ENCODE data around the gene CUL4A.

CUL4A gene

GRCh38 chr13:113207890-113208420 is 1.5 kb upstream of the CUL4A start:
- H3K27ac ChIP-seq (ENCODE audit: insufficient read depth, low read length, poor library complexity, severe bottlenecking) = peak overlapping the region; percentile 93
- H3K4me3 ChIP-seq (ENCODE audit: insufficient read depth, low read depth, low read length, poor library complexity, severe bottlenecking) = peak overlapping the region; percentile 91
- peaks cover 26% of the 10 kb centered on the region for H3K4me1 ChIP-seq (ENCODE audit: control insufficient read depth, insufficient read depth, low read length, poor library complexity, severe bottlenecking)
- H3K9me3 ChIP-seq (ENCODE audit: control insufficient read depth, low read length) = no peaks in the 10 kb centered on the region
- no peak for DNase-seq
- peaks cover 4% of the 10 kb centered on the region for H3K36me3 ChIP-seq (ENCODE audit: control insufficient read depth, insufficient read depth, low read length)
- no peaks in the 10 kb centered on the region for H3K27me3 ChIP-seq (replicated peaks; ENCODE audit: control insufficient read depth, insufficient read depth, low read length, poor library complexity, severe bottlenecking)

DNA sequence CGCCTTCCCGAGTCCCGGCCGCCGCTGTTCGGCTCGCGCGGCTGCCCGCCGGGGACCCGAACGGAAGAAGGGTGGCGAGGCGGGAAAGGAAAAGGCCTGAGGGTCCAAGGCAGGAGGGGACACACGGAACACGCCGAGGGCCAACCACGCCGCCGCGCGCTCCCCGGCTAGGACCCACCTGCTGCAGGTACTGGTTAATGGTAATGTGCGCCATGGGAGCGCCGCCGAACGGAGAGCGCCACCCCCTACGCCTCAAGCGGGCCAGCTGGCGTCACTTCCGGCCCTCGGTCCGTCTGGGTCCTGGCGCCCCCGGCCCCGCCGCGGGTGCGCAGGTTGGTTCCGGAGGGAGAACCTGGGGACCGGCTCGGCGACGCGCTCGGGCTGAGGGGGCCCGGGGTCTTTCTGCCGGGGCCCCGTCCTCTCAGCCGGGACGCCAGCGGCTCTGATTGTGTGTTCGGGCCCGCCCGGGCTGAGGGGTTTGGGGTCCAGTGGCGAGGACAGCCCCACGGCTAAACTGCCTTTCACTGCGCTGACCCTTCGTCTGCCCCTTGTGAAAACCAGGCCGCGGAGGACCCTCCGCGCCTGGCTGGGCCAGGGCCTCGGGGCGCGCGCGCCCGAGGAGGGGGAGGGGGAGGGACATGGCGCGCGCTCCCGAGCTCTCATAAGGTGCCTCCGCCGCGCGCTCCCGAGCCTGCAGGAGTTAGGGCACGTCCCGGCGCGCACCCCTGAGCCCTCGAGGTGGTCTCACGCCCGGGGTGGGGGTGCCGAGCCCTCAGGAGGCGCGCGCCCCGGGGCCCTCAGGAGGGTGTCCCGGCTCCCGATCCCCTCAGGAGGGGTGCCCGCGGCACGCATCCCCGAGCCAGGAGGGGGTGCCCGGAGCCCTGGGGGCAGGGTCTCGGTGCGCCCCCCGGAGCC is 735 bp upstream of the CUL4A start, which contains the start of gene PCID2:
Gene PCID2 (minus strand): TSS at position 249 of the 915 bp plus-strand sequence. CDS start 35 bp downstream, at position 214.
- no peaks in the 10 kb centered on the region for H3K9me3 ChIP-seq (ENCODE audit: control insufficient read depth, low read length)
- peaks cover 4% of the 10 kb centered on the region for H3K36me3 ChIP-seq (ENCODE audit: control insufficient read depth, insufficient read depth, low read length)
- H3K27ac ChIP-seq (ENCODE audit: insufficient read depth, low read length, poor library complexity, severe bottlenecking) = peak within 1 kb of the TSS; percentile 93
- peak within 1 kb of the TSS; percentile 91 for H3K4me3 ChIP-seq (ENCODE audit: insufficient read depth, low read depth, low read length, poor library complexity, severe bottlenecking)
- H3K4me1 ChIP-seq (ENCODE audit: control insufficient read depth, insufficient read depth, low read length, poor library complexity, severe bottlenecking) = peaks cover 23% of the 10 kb centered on the region
- H3K27me3 ChIP-seq (replicated peaks; ENCODE audit: control insufficient read depth, insufficient read depth, low read length, poor library complexity, severe bottlenecking) = no peaks in the 10 kb centered on the region
- DNase-seq = peak; percentile 81 to 84 (median 83)

DNA sequence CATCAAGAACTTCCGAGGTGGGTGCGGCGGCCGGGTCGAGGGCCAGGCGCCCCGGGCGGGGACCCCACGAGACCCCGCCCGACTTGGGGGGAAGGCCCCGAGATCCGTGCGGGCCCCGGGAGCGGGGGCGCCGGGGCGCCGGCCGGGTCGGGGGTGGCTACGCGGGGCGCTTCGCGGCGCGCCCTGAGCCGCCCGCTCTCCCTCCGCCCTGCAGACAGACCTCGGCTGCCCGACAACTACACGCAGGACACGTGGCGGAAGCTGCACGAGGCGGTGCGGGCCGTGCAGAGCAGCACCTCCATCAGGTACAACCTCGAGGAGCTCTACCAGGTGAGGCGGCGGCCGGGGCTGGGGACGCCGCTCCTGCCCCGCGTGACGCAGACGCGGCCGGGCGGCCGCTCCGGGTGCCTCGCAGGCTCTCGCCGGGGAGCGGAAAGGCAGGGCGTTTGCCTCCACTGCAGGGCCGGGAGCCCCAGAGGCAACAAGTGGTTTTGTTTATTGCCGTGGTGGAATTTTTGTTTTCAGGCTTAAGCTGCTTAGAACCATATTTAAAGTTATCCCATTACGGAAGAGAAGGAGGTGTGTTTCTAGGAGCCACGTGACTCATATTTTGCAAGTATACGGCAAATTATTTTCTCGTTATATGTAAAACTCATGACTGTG is 477 bp downstream of the CUL4A start:
- Histone ChIP-seq H3K27me3 (replicated peaks; ENCODE audit: control insufficient read depth, insufficient read depth, low read length, poor library complexity, severe bottlenecking) (no peaks in the 10 kb centered on the region), H3K4me3 (ENCODE audit: insufficient read depth, low read depth, low read length, poor library complexity, severe bottlenecking) (peak overlapping the region; percentile 52), H3K36me3 (ENCODE audit: control insufficient read depth, insufficient read depth, low read length) (peaks cover 7% of the 10 kb centered on the region), H3K9me3 (ENCODE audit: control insufficient read depth, low read length) (no peaks in the 10 kb centered on the region), H3K4me1 (ENCODE audit: control insufficient read depth, insufficient read depth, low read length, poor library complexity, severe bottlenecking) (peaks cover 25% of the 10 kb centered on the region), H3K27ac (ENCODE audit: insufficient read depth, low read length, poor library complexity, severe bottlenecking) (peak overlapping the region; percentile 93)
- DNase-seq = peak; percentile 73 to 78 (median 78)

DNA sequence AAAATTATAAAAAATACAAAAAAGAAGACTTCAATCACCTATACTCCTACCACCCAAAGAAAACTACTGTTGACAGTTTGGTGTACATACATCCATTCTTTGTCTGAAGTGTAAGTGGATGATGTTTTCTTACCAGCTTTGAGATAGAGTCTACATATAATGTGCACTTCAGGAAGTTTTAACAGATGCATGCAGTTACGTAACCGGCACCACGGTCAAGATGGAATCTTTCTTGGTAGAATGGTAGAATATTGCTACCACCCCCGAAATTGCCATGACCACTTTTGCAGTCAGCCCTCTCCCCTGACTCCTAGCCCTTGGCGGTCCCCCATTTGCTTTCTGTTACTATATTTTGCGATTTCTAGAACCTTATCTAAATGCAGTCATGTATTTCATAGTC is 1.4 kb downstream of the CUL4A start:
- no peak for DNase-seq
- H3K36me3 ChIP-seq (ENCODE audit: control insufficient read depth, insufficient read depth, low read length) = peaks cover 3% of the 10 kb centered on the region
- H3K9me3 ChIP-seq (ENCODE audit: control insufficient read depth, low read length) = no peaks in the 10 kb centered on the region
- H3K4me3 ChIP-seq (ENCODE audit: insufficient read depth, low read depth, low read length, poor library complexity, severe bottlenecking) = no peak overlapping the region
- no peaks in the 10 kb centered on the region for H3K27me3 ChIP-seq (replicated peaks; ENCODE audit: control insufficient read depth, insufficient read depth, low read length, poor library complexity, severe bottlenecking)
- H3K4me1 ChIP-seq (ENCODE audit: control insufficient read depth, insufficient read depth, low read length, poor library complexity, severe bottlenecking) = peaks cover 29% of the 10 kb centered on the region
- no peak overlapping the region for H3K27ac ChIP-seq (ENCODE audit: insufficient read depth, low read length, poor library complexity, severe bottlenecking)

GRCh38 chr13:113211774-113212173 is 2.4 kb downstream of the CUL4A start:
- DNase-seq = no peak
- no peaks in the 10 kb centered on the region for H3K9me3 ChIP-seq (ENCODE audit: control insufficient read depth, low read length)
- H3K36me3 ChIP-seq (ENCODE audit: control insufficient read depth, insufficient read depth, low read length) = peaks cover 3% of the 10 kb centered on the region
- peaks cover 29% of the 10 kb centered on the region for H3K4me1 ChIP-seq (ENCODE audit: control insufficient read depth, insufficient read depth, low read length, poor library complexity, severe bottlenecking)
- H3K27ac ChIP-seq (ENCODE audit: insufficient read depth, low read length, poor library complexity, severe bottlenecking) = no peak overlapping the region
- H3K27me3 ChIP-seq (replicated peaks; ENCODE audit: control insufficient read depth, insufficient read depth, low read length, poor library complexity, severe bottlenecking) = no peaks in the 10 kb centered on the region
- no peak overlapping the region for H3K4me3 ChIP-seq (ENCODE audit: insufficient read depth, low read depth, low read length, poor library complexity, severe bottlenecking)

- Histone ChIP-seq H3K4me3 (ENCODE audit: insufficient read depth, low read depth, low read length, poor library complexity, severe bottlenecking) (no peak overlapping the region), H3K27me3 (replicated peaks; ENCODE audit: control insufficient read depth, insufficient read depth, low read length, poor library complexity, severe bottlenecking) (no peaks in the 10 kb centered on the region), H3K9me3 (ENCODE audit: control insufficient read depth, low read length) (no peaks in the 10 kb centered on the region), H3K36me3 (ENCODE audit: control insufficient read depth, insufficient read depth, low read length) (peaks cover 16% of the 10 kb centered on the region), H3K27ac (ENCODE audit: insufficient read depth, low read length, poor library complexity, severe bottlenecking) (no peak overlapping the region), H3K4me1 (ENCODE audit: control insufficient read depth, insufficient read depth, low read length, poor library complexity, severe bottlenecking) (peaks cover 13% of the 10 kb centered on the region)
- no peak for DNase-seq
Observed at GRCh38 chr13:113216254-113217048, 7.0 kb downstream of the CUL4A start.

DNA sequence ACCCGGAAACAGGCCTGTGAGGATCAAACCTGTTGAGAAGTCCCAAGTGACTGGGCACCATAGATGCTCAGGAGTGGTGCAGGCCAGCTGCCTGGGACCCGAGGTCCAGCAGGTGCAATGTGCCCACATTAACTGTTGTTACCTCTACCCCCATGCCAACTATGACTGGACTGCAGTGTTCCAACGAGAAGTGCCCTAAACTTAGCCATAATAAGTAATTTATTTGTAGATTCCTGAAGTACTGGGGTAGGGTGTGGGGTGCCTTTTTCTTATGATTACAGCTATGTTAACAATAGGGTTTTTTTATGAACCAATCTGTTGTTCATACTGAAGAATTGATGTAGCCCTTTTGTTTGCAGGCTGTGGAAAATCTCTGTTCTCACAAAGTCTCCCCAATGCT is 9.2 kb downstream of the CUL4A start:
- DNase-seq = no peak
- Histone ChIP-seq H3K36me3 (ENCODE audit: control insufficient read depth, insufficient read depth, low read length) (peaks cover 16% of the 10 kb centered on the region), H3K27ac (ENCODE audit: insufficient read depth, low read length, poor library complexity, severe bottlenecking) (no peak overlapping the region), H3K4me1 (ENCODE audit: control insufficient read depth, insufficient read depth, low read length, poor library complexity, severe bottlenecking) (peaks cover 13% of the 10 kb centered on the region), H3K9me3 (ENCODE audit: control insufficient read depth, low read length) (no peaks in the 10 kb centered on the region), H3K4me3 (ENCODE audit: insufficient read depth, low read depth, low read length, poor library complexity, severe bottlenecking) (no peak overlapping the region), H3K27me3 (replicated peaks; ENCODE audit: control insufficient read depth, insufficient read depth, low read length, poor library complexity, severe bottlenecking) (no peaks in the 10 kb centered on the region)

- Histone ChIP-seq H3K27me3 (replicated peaks; ENCODE audit: control insufficient read depth, insufficient read depth, low read length, poor library complexity, severe bottlenecking) (no peaks in the 10 kb centered on the region), H3K9me3 (ENCODE audit: control insufficient read depth, low read length) (no peaks in the 10 kb centered on the region), H3K4me3 (ENCODE audit: insufficient read depth, low read depth, low read length, poor library complexity, severe bottlenecking) (no peak overlapping the region), H3K36me3 (ENCODE audit: control insufficient read depth, insufficient read depth, low read length) (peaks cover 17% of the 10 kb centered on the region), H3K27ac (ENCODE audit: insufficient read depth, low read length, poor library complexity, severe bottlenecking) (no peak overlapping the region), H3K4me1 (ENCODE audit: control insufficient read depth, insufficient read depth, low read length, poor library complexity, severe bottlenecking) (peaks cover 9% of the 10 kb centered on the region)
- no peak for DNase-seq
Observed at GRCh38 chr13:113219256-113219940, 10.0 kb downstream of the CUL4A start.

DNA sequence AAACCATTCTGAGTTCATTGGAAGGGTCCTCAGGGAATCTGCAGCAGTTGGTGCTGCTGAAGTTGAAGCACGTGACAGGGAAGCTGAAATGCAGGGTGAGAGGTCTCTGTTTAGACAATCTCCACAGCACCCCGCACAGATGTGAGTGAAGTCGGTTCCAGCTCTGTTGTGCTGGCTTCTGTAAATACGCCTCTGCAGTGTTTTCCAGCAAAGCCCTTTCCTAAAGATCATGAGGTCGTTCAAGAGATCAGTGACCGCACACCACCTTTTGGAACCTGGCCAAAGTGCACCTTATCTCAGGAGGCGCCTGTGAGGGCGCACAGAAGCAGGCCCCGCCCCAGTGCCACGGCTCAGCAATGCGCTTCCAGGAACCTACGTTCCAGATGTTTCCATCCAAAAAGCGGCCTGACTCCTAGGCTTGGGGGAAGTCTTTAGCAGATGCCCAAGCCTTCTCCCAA is 10.8 kb downstream of the CUL4A start:
- no peak for DNase-seq
- no peak overlapping the region for H3K4me3 ChIP-seq (ENCODE audit: insufficient read depth, low read depth, low read length, poor library complexity, severe bottlenecking)
- no peaks in the 10 kb centered on the region for H3K9me3 ChIP-seq (ENCODE audit: control insufficient read depth, low read length)
- peaks cover 1% of the 10 kb centered on the region for H3K4me1 ChIP-seq (ENCODE audit: control insufficient read depth, insufficient read depth, low read length, poor library complexity, severe bottlenecking)
- peaks cover 25% of the 10 kb centered on the region for H3K36me3 ChIP-seq (ENCODE audit: control insufficient read depth, insufficient read depth, low read length)
- H3K27ac ChIP-seq (ENCODE audit: insufficient read depth, low read length, poor library complexity, severe bottlenecking) = no peak overlapping the region
- H3K27me3 ChIP-seq (replicated peaks; ENCODE audit: control insufficient read depth, insufficient read depth, low read length, poor library complexity, severe bottlenecking) = no peaks in the 10 kb centered on the region

Data from effector memory CD4-positive, alpha-beta T cell (primary cell).